Activated B cell treated with CpG ODN at 0.5 μM for 24 hours (primary cell): Measurements from ENCODE around the gene RFX7. TPM values are rescaled to one million over a fixed set of nuclear protein-coding genes. Genes with fewer than 3 reads are reported as not detected.

ENCODE experiments used
- ATAC-seq: fragments of 200-7000 bp; cut with Tn5 transposase; one replicate; pipeline ENCODE4 v1.10.0; 2021; ENCODE audit warnings: low read depth, mild to moderate bottlenecking, moderate library complexity
- CTCF ChIA-PET: fragments of 350-600 bp; sonication (Branson Sonifier 250); formaldehyde crosslinking; loops from one replicate; lab custom pipeline; 2021; ENCODE audit warnings: antibody characterized with exemption; lab: Charles Lee
- POLR2A ChIA-PET: fragments of 350-600 bp; sonication (Branson Sonifier 250); formaldehyde crosslinking; loops from one replicate; lab custom pipeline; 2021; ENCODE audit warnings: antibody characterized with exemption; lab: Charles Lee
- DNase-seq: peaks from one replicate; pipeline ENCODE4 v3.0.0; 2022
- H3K27ac Mint-ChIP-seq: one replicate; pipeline ENCODE4 v1.8.0; 2020; ENCODE audit warnings: mixed read lengths
- H3K27me3 Mint-ChIP-seq: one replicate; pipeline ENCODE4 v1.8.0; 2021; ENCODE audit warnings: mixed read lengths
- H3K36me3 Mint-ChIP-seq: one replicate; pipeline ENCODE4 v1.8.0; 2021; ENCODE audit warnings: low read depth, mixed read lengths
- H3K4me1 Mint-ChIP-seq: one replicate; pipeline ENCODE4 v1.8.0; 2021; ENCODE audit warnings: mixed read lengths
- H3K4me3 Mint-ChIP-seq: one replicate; pipeline ENCODE4 v1.8.0; 2020; ENCODE audit warnings: mild to moderate bottlenecking, mixed read lengths
- H3K9me3 Mint-ChIP-seq: one replicate; pipeline ENCODE4 v1.8.0; 2020; ENCODE audit warnings: mixed read lengths
- intact Hi-C: fragments of 100-400 bp; cut with micrococcal nuclease; formaldehyde crosslinking; loops from one replicate; pipeline ENCODE4 v1.15.1; 2024
- total RNA-seq: library from RNA; stranded (reverse); gene quantifications from 2 replicates; pipeline ENCODE4 v1.2.3, GENCODE V29; 2022
- TF ChIP-seq, protein P1 (sequence below): fragments of 200-600 bp; IDR thresholded peaks from one replicate; pipeline ENCODE4 v1.8.0; 2022; ENCODE audit warnings: antibody characterized with exemption, mild to moderate bottlenecking

The RFX7 gene
- total RNA-seq, 1 donor from 2014 or later: 27.8 TPM

DNA sequence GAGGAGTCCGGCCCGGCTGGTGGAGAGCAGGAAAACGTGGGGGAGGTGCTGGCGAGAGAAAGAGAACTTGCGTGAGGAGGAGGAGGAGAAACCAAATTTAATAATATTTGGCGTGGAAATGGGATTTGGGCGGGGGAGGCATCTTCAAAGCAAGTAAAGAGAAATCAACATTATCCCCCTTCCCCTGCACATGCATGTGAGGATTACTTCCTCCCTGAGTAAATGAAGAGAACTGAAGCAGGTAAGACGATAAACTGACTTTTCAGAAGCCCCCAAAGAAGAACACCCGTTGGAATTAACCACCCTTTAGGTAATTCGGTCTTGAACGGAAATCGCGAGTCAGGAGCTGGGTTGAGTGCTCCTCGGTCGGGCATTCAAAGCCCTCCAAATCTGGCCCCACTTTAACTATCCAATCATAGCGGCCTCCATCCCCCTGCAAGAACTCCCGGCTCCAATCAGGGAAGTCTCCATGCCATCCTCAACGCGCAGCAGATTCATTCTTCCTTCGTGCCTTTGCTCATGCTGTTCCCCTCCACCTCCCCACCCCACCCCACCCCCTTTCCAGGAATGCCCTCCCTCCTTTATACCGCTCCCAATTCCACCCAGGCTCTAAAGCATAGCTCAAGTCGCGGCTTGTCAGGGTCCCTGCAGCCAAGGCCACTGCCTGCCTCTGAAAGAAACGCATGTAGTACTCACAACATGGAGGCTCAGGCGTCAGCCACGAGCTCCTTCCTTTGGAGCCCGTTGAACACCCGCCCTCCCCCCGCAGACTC is 545 bp upstream of the RFX7 start:
- ATAC-seq (no peak), DNase-seq (peak; percentile 21)
- intact Hi-C loops: loop anchor here (2.0 to 10.0 kb wide), 4 partner anchors 139 to 1041 kb away; no protein-coding TSS in a partner anchor
- peak overlapping the region; percentile 94 for H3K27ac Mint-ChIP-seq
- H3K4me3 Mint-ChIP-seq: peak overlapping the region; percentile 88
- no peaks in the 10 kb centered on the region for H3K27me3 Mint-ChIP-seq
- ChIA-PET CTCF (interaction anchor here (0.7 to 2.9 kb wide), 4 partner anchors 37 to 1463 kb away, joined by 3 to 12 read pairs (median 4); partner anchors contain the start of gene POLR2M), POLR2A (interaction anchor here (0.5 to 2.4 kb wide), 8 partner anchors 32 to 465 kb away, joined by 3 to 12 read pairs (median 4); partner anchors contain the start of gene TEX9)
- peaks cover 10% of the 10 kb centered on the region for H3K36me3 Mint-ChIP-seq
- TF ChIP-seq, protein P1, sequence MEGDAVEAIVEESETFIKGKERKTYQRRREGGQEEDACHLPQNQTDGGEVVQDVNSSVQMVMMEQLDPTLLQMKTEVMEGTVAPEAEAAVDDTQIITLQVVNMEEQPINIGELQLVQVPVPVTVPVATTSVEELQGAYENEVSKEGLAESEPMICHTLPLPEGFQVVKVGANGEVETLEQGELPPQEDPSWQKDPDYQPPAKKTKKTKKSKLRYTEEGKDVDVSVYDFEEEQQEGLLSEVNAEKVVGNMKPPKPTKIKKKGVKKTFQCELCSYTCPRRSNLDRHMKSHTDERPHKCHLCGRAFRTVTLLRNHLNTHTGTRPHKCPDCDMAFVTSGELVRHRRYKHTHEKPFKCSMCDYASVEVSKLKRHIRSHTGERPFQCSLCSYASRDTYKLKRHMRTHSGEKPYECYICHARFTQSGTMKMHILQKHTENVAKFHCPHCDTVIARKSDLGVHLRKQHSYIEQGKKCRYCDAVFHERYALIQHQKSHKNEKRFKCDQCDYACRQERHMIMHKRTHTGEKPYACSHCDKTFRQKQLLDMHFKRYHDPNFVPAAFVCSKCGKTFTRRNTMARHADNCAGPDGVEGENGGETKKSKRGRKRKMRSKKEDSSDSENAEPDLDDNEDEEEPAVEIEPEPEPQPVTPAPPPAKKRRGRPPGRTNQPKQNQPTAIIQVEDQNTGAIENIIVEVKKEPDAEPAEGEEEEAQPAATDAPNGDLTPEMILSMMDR: no peak
- H3K9me3 Mint-ChIP-seq: no peaks in the 10 kb centered on the region
- peaks cover 43% of the 10 kb centered on the region for H3K4me1 Mint-ChIP-seq

DNA sequence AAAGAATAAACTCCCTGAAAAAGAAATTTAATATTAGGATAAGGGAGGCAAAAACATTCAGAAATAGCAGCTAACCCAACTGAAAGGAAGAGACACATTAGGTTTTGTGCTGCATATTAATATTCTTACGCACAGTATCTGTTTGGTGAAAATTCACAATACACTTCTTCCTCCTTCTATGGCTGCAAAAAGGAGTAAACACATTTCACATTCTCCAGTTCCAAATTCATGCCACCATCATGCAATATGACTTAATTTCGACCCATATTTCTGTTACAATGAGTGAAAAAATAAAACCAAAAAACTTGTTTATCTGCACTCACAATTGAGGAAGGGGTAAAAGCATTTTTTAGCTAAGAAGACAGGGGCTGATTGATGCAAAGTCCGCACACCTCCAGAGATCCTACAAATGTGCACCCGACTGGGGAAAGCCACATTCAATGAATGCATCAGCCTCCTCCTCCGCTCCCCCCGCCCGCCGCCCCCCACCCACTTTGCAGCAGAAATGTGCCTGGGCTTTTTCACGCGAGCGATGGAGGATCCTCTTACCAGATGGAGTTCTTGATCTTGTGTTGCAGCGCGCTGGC is 1.0 kb downstream of the RFX7 start:
- TF ChIP-seq, protein P1: no peak
- Mint-ChIP-seq H3K4me1 (peaks cover 49% of the 10 kb centered on the region), H3K36me3 (peaks cover 19% of the 10 kb centered on the region), H3K27ac (peak overlapping the region; percentile 73), H3K9me3 (no peaks in the 10 kb centered on the region), H3K4me3 (peak overlapping the region; percentile 89), H3K27me3 (no peaks in the 10 kb centered on the region)
- ChIA-PET CTCF (interaction anchor here (0.9 kb wide), 1 partner anchor 70 kb away, joined by 3 read pairs; no protein-coding TSS in a partner anchor), POLR2A (interaction anchor here (1.1 kb wide), 1 partner anchor 37 kb away, joined by 3 read pairs; no protein-coding TSS in a partner anchor)
- DNase-seq: no peak
- intact Hi-C loops: loop anchor here (10.0 kb wide), 3 partner anchors 138 to 1042 kb away; no protein-coding TSS in a partner anchor
- ATAC-seq: no peak

DNA sequence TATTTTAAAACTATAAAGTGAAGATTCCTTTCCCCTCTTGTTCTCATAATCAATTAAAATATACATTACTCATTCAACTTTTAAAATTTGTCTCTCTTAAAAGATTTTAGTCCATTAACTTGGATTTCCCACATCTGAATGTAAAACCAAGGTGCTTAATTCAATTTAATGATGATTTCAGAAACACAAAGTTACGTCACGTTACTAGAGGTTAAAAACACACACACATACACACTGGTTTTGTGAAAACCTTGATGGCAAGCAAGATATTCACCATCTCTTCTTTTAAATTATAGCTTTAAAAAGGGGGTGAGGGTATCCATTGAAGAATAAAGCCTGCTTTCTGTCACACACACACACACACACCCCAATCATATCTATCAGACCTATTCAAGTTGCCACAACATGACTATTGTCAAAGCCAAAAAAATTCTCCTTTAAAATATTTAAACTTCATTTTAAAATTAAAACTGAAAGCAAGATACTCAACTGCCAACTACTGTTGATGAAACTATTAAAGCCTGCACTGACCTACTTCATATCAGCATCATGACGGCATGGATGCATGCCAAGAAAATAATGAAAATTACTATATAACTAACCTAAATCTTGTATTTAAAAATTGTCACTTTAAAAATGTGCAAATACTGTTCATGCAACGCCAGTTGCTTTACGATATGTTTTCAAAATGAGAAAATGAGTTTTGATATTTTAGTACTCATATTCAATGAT is 2.1 kb downstream of the RFX7 start:
- CTCF ChIA-PET: no interaction called here
- Mint-ChIP-seq H3K4me3 (peak overlapping the region; percentile 55), H3K9me3 (no peaks in the 10 kb centered on the region), H3K27ac (no peak overlapping the region), H3K4me1 (peaks cover 61% of the 10 kb centered on the region), H3K36me3 (peaks cover 22% of the 10 kb centered on the region), H3K27me3 (no peaks in the 10 kb centered on the region)
- TF ChIP-seq, protein P1: no peak
- ATAC-seq (no peak), DNase-seq (no peak)
- POLR2A ChIA-PET: no interaction called here
- intact Hi-C loops: loop anchor here (10.0 kb wide), 3 partner anchors 137 to 1043 kb away; no protein-coding TSS in a partner anchor

DNA sequence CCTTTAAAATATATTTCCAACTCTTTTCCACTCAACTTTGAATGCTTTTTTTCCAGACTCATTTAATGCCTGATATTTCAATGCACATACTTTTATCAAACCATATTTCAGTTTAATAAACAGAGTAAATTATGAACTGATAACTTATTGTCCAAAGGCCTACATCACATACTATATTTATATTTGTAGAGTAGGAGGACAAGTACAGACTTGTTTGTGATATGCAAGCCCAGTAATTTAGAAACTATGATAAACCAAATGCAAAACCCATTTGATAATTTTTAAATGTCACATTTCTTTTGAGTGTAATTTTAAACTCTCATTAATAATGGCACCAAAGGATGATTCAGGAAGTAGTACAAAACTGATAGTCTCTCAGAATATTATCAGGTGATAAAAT is 3.3 kb downstream of the RFX7 start:
- ChIA-PET CTCF (no interaction called here), POLR2A (no interaction called here)
- Mint-ChIP-seq H3K4me1 (peaks cover 59% of the 10 kb centered on the region), H3K36me3 (peaks cover 23% of the 10 kb centered on the region), H3K27ac (no peak overlapping the region), H3K9me3 (no peaks in the 10 kb centered on the region), H3K27me3 (no peaks in the 10 kb centered on the region), H3K4me3 (no peak overlapping the region)
- ATAC-seq: no peak
- no peak for DNase-seq
- TF ChIP-seq, protein P1: no peak
- intact Hi-C loops: loop anchor here (10.0 kb wide), 3 partner anchors 136 to 1044 kb away; no protein-coding TSS in a partner anchor
